Breast epithelium (tissue), 3 donors: ENCODE results near the gene DTNB.

Experiments
- CTCF ChIP-seq, 3 donors: fragments of 450-650 bp; IDR thresholded peaks; one replicate each; pipeline ENCODE4 v1.5.1; 2016 to 2017; ENCODE audit warnings: antibody characterized with exemption in 3 of 3, mild to moderate bottlenecking in 3 of 3, moderate library complexity in 3 of 3
- POLR2A ChIP-seq: fragments of 450-650 bp; IDR thresholded peaks from one replicate; pipeline ENCODE4 v1.6.1; 2016; ENCODE audit warnings: antibody characterized with exemption, mild to moderate bottlenecking, moderate library complexity
- POLR2AphosphoS5 ChIP-seq, 3 donors: sonication (generic); formaldehyde crosslinking; IDR thresholded peaks; one replicate each; pipeline ENCODE4 v1.6.1; 2017; ENCODE audit warnings: antibody characterized with exemption in 3 of 3

GRCh38 chr2:25576596-25576995 is 96.8 kb downstream of the DTNB start:
- TF ChIP-seq POLR2A (no peak), CTCF (IDR thresholded peaks at IDR 0.05) (no peak), POLR2AphosphoS5 (IDR thresholded peaks at IDR 0.05) (no peak)
